ENCODE measurements around the gene ZNF618.

Gene ZNF618

DNA sequence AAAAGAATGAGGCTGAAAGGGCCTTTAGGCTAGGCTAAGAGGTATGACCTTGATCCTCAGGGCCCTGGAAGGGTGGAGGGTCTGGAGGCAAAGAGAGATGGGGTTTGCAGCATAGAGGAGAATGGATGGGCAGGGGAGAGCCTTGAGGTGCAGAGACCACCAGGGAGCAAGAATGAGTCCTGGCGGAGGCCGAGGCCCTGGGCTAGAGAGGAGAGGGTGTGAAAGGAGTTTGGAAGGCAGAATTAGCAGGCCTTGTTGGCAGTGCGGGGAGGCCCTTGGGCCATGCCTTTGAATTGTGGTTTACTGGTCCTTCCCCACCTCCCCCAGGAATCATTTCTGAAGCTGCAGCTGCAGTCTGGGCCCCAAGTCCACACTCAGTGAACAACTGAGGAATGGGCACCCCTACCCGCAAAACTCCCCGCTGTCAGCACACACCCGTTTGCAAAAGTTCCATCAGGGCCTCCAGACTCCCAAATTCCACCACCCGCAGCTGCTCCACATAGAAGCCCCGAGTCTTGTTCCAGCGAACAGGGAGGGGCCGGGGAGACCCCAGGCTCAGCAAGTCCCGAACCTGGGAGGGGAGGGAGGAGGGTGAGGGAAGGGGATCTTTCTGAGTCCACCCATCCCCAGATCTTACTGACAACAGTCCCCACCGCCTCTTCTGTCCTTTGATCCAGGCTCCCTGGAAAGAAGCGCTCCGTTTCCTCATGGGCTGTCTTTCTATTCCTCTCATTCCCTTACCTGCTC is 220.9 kb downstream of the ZNF618 start:
- Histone ChIP-seq H3K4me2 (ENCODE audit: insufficient read depth, low read length) (no peak overlapping the region), H3K4me1 (ENCODE audit: insufficient read depth, low read length) (no peaks in the 10 kb centered on the region), H3K9ac (ENCODE audit: low read depth, low read length) (no peak overlapping the region), H3K4me3 (ENCODE audit: low read depth in 1 of 2, low read length in 2 of 2) (no peak overlapping the region), H3K36me3 (ENCODE audit: insufficient read depth, low read length) (no peaks in the 10 kb centered on the region), H3K27me3 (ENCODE audit: insufficient read depth, low read length, poor library complexity) (no peaks in the 10 kb centered on the region), H3K27ac (ENCODE audit: low read length) (no peak overlapping the region), H2AFZ (ENCODE audit: low read depth, low read length) (no peak overlapping the region), H3K79me2 (ENCODE audit: insufficient read depth, low read length) (no peaks in the 10 kb centered on the region), H3K9me3 (ENCODE audit: insufficient read depth, low read length, severe bottlenecking) (no peaks in the 10 kb centered on the region), H4K20me1 (ENCODE audit: insufficient read depth, low read length) (no peaks in the 10 kb centered on the region; the same call in 1 of the 2 replicates)
- DNase-seq (no peak), ATAC-seq (ENCODE audit: insufficient read depth, low read depth) (no peak)
- no peak for TF ChIP-seq EZH2 (IDR thresholded peaks at IDR 0.05; ENCODE audit: borderline replicate concordance, low read depth, low read length, severe bottlenecking)
- TF ChIP-seq, protein P1, sequence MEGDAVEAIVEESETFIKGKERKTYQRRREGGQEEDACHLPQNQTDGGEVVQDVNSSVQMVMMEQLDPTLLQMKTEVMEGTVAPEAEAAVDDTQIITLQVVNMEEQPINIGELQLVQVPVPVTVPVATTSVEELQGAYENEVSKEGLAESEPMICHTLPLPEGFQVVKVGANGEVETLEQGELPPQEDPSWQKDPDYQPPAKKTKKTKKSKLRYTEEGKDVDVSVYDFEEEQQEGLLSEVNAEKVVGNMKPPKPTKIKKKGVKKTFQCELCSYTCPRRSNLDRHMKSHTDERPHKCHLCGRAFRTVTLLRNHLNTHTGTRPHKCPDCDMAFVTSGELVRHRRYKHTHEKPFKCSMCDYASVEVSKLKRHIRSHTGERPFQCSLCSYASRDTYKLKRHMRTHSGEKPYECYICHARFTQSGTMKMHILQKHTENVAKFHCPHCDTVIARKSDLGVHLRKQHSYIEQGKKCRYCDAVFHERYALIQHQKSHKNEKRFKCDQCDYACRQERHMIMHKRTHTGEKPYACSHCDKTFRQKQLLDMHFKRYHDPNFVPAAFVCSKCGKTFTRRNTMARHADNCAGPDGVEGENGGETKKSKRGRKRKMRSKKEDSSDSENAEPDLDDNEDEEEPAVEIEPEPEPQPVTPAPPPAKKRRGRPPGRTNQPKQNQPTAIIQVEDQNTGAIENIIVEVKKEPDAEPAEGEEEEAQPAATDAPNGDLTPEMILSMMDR (IDR thresholded peaks at IDR 0.05; ENCODE audit: borderline replicate concordance, extremely low read depth, low read length, poor library complexity, severe bottlenecking): no peak

DNA sequence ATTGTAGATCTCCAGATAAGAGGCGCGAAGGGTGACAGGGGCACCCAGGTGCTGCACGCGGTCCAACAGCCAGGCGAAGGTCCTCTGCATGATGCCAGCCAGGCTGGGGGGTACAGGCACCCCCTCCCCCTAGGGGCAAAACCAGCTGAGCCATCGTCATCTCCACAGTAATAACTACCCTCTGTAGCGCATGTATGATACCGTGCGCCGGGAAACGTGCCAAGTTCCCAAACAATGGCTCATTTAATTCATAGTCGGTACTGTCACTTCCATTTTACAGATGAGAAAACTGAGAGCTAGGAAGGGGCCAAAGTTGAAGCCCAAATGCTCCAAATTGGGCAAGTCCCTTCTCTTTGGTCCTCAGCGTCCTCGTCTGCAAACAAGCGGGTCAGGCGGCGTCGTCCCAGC is 221.5 kb downstream of the ZNF618 start:
- no peaks in the 10 kb centered on the region for H3K36me3 ChIP-seq (ENCODE audit: insufficient read depth, low read length)
- no peak for ATAC-seq (ENCODE audit: insufficient read depth, low read depth)
- no peak overlapping the region for H3K9ac ChIP-seq (ENCODE audit: low read depth, low read length)
- no peak for DNase-seq
- no peaks in the 10 kb centered on the region for H3K79me2 ChIP-seq (ENCODE audit: insufficient read depth, low read length)
- no peak for TF ChIP-seq EZH2 (IDR thresholded peaks at IDR 0.05; ENCODE audit: borderline replicate concordance, low read depth, low read length, severe bottlenecking)
- TF ChIP-seq, protein P1 (IDR thresholded peaks at IDR 0.05; ENCODE audit: borderline replicate concordance, extremely low read depth, low read length, poor library complexity, severe bottlenecking): no peak
- H3K9me3 ChIP-seq (ENCODE audit: insufficient read depth, low read length, severe bottlenecking): no peaks in the 10 kb centered on the region
- H3K4me2 ChIP-seq (ENCODE audit: insufficient read depth, low read length): no peak overlapping the region
- no peaks in the 10 kb centered on the region for H3K4me1 ChIP-seq (ENCODE audit: insufficient read depth, low read length)
- no peaks in the 10 kb centered on the region for H3K27me3 ChIP-seq (ENCODE audit: insufficient read depth, low read length, poor library complexity)
- H2AFZ ChIP-seq (ENCODE audit: low read depth, low read length): no peak overlapping the region
- no peak overlapping the region for H3K27ac ChIP-seq (ENCODE audit: low read length)
- no peaks in the 10 kb centered on the region for H4K20me1 ChIP-seq (ENCODE audit: insufficient read depth, low read length)
- no peak overlapping the region for H3K4me3 ChIP-seq (ENCODE audit: low read depth in 1 of 2, low read length in 2 of 2)

DNA sequence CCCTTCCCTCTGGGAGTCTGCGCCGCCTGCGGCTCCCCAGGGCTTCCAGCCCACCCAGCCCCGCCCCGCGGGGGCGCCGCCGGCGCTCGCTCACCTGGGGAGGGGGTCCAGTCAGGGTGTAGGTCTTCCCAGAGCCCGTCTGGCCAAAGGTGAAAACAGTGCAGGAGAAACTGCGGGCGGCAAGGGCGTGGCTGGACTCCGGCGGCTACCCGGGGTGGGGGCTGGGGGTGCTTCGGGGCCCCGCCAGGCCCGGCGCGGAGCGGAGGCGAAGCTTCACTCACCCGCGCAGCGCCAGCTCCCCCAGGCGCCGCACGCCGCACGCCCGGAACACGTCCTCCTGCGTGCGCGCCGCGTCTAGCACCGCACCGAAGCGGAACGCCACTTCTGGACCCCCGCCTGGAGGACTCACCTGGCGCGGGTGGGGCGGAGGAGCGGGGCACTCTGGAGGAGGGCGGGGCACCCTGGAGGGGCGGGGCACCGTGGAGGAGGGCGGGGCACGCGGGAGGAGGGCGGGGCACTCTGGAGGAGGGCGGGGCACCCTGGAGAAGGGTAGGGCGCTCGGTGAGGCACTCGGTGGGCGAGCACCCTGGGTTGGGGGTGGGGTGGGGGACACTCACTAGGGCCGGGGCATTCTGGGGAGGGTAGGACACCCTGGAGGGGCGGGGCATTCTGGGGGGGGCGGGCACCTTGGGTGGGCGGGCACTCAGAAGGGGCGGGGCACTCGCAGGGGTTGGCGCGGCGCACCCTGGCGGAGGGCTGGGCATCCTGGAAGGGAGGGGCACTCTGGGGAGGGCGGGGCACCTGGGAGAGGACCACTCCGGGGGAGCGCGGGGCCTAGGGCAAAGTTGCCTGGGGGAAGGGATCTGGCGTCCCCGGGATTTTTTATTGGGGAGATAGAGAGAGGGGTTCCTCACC is 222.2 kb downstream of the ZNF618 start:
- no peak for ATAC-seq (ENCODE audit: insufficient read depth, low read depth)
- H4K20me1 ChIP-seq (ENCODE audit: insufficient read depth, low read length): no peaks in the 10 kb centered on the region
- H3K4me1 ChIP-seq (ENCODE audit: insufficient read depth, low read length): no peaks in the 10 kb centered on the region
- no peak for DNase-seq
- H3K27me3 ChIP-seq (ENCODE audit: insufficient read depth, low read length, poor library complexity): no peaks in the 10 kb centered on the region
- no peaks in the 10 kb centered on the region for H3K79me2 ChIP-seq (ENCODE audit: insufficient read depth, low read length)
- no peak overlapping the region for H3K27ac ChIP-seq (ENCODE audit: low read length)
- no peak overlapping the region for H3K9ac ChIP-seq (ENCODE audit: low read depth, low read length)
- H3K9me3 ChIP-seq (ENCODE audit: insufficient read depth, low read length, severe bottlenecking): no peaks in the 10 kb centered on the region
- no peaks in the 10 kb centered on the region for H3K36me3 ChIP-seq (ENCODE audit: insufficient read depth, low read length)
- TF ChIP-seq, protein P1 (IDR thresholded peaks at IDR 0.05; ENCODE audit: borderline replicate concordance, extremely low read depth, low read length, poor library complexity, severe bottlenecking): no peak
- TF ChIP-seq EZH2 (IDR thresholded peaks at IDR 0.05; ENCODE audit: borderline replicate concordance, low read depth, low read length, severe bottlenecking): no peak
- H2AFZ ChIP-seq (ENCODE audit: low read depth, low read length): no peak overlapping the region
- no peak overlapping the region for H3K4me3 ChIP-seq (ENCODE audit: low read depth in 1 of 2, low read length in 2 of 2)
- no peak overlapping the region for H3K4me2 ChIP-seq (ENCODE audit: insufficient read depth, low read length)
